Hematopoietic multipotent progenitor cell treated with erythropoietin and hydrocortisone succinate and interleukin-3 and kit ligand, for 17 days (in vitro differentiated cells): ENCODE measurements around the gene RPA4.
"Not testable (repeated sequence)": the region's sequence is repeated elsewhere in the genome, so short reads cannot be mapped to it uniquely, and the experiment has no call there.

ENCODE experiments used
- DNase-seq: peaks from one replicate; pipeline ENCODE4 v3.0.0-alpha.2; 2015; ENCODE audit warnings: low spot score

RPA4 gene, protein sequence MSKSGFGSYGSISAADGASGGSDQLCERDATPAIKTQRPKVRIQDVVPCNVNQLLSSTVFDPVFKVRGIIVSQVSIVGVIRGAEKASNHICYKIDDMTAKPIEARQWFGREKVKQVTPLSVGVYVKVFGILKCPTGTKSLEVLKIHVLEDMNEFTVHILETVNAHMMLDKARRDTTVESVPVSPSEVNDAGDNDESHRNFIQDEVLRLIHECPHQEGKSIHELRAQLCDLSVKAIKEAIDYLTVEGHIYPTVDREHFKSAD

DNA sequence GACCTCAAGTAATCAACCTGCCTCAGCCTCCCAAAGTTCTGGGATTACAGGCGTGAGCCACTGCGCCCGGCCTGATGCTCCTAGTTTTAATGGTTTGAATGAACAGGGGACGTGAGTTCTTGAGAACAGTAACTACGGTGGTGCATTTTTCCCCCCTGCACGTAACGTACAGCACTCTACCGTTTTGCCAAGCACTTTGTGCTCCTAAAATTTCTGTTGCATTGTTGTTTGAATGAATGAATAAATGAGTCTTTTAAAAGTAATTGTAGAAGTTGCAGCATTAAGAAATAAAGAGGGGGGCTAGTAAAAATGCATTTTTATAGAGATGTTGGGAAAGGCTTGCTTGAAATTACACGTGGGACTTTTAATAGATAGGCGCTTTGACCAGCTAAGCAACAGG lies at the start of gene RPA4:
TSS of gene RPA4 (plus strand) at position 301 of the 400 bp plus-strand sequence. CDS start 403 bp downstream, outside the sequence.
- no peak for DNase-seq

DNA sequence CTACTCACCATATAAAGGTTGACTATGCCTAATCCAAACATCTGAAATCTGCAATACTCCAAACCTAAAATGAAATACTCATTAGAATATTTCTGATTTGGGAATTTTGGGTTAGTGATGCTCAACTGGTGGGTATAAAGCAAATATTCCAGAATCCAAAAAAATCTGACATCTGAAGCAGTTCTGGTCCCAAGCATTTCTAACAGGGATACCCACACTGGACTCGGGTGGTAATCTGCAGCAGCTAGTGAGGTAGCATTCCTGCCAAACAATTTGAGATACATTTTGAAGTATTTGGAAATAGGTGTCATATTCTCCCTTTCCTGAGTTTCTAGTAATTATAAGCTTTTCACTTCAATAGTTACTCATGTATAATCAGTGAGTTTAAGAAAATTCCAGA lies 49.6 kb upstream of the RPA4 start:
- DNase-seq = no peak

DNA sequence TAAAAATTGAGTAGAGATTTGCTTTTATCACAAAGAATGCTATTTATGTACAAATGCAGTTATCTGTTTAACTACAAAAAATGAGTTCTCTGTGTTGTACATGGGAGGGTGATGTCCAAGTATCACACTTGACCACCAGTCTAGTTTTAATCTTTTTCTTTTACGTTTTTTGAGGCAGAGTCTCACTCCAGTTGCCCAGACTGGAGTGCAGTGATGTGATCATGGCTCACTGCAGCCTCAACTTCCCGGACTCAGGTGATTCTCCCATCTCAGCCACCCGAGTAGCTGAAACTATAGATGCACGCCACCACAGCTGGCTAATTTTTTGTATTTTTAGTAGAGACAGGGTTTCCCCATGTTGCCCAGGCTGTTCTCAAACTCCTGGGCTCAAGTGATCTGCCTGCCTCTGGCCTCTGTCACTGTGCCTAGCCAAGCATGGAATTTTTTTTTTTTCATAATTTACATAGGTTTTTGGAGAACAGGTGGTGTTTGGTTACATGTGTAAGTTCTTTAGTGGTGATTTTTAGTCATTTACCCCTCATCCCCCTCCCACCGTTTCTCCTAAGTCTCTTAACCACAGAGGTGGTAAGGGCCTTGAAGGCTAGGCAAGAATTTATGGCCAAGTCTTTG lies 47.9 kb upstream of the RPA4 start:
- DNase-seq = no peak

GRCh38 chrX:96837808-96838207 lies 45.9 kb upstream of the RPA4 start:
- DNase-seq = no peak

DNA sequence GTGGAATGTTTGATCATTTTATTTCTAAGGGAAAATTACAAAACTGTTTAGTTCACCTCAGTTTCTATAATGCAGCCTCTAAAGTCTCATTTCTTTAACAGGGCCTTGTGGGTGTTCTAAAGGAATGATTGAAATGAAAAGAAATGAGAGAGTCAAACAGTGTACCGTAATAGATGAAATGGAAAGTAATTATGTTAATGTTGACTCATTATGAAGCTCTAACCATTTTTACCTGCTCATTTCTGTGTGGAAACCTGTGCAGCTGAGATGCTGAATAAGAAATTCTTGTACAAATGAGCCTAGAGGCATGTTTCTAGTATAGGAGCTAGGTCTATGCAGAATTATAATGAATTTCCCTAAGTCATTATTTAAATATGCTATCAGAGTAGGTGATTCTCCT lies 45.2 kb upstream of the RPA4 start:
- DNase-seq = no peak

- no peak for DNase-seq
Observed at GRCh38 chrX:96841325-96841724, 42.4 kb upstream of the RPA4 start.

DNA sequence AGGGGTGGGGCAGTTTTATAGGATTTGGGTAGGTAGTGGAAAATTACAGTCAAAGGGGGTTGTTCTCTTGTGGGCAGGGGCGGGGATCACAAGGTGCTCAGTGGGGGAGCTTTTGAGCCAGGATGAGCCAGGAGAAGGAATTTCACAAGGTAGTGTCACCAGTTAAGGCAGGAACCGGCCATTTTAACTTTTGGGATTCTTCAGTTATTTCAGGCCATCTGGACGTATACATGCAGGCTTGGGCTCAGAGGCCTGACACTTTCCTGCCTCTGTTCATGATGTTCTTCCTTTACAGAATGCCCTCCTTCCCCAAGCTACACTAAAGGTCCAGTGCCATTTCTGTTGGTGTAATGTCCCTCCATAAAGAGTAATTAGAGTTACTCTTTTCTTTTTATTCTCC lies 41.8 kb upstream of the RPA4 start:
- not testable (repeated sequence) for DNase-seq

- no peak for DNase-seq
Observed at GRCh38 chrX:96843566-96843965, 40.1 kb upstream of the RPA4 start.

DNA sequence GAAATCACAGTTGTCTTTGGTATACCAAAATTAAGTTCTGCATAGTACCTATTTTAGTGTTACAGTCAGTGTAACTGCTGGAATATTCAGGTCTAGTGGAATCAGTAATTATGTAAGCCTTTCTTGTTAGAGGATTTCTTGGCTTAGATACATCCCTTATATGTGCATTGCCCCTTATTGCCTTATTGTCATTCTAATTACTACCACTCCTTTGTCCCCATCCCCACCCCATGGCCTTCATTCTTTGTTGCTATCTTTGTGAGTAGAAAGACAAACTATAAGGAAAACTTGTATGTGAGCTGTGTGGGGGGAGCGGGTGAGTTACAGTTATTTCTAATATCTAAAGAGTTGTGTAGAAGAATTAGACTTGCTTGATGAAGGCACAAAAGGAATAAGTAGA lies 36.9 kb upstream of the RPA4 start:
- no peak for DNase-seq

GRCh38 chrX:96859422-96859821 lies 24.3 kb upstream of the RPA4 start:
- DNase-seq = not testable (repeated sequence)

DNA sequence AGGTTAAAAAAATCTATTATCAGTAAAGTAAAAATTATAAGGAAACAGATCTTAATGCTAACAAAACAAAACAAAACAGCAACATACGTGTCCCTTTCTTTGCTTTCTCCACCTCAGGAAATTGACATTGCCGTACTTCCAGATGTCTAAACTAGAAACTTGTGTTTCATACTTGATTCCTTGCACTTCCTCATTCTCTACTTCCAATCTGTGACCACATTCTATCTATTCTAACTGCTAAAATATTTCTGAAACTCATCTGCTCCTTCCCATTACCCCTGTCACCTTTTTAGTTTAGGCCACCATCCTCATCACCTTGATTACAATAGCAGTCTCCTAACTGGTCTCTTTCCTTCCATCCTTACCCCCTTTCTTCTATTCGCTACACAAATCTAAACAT lies 22.5 kb upstream of the RPA4 start:
- no peak for DNase-seq

DNA sequence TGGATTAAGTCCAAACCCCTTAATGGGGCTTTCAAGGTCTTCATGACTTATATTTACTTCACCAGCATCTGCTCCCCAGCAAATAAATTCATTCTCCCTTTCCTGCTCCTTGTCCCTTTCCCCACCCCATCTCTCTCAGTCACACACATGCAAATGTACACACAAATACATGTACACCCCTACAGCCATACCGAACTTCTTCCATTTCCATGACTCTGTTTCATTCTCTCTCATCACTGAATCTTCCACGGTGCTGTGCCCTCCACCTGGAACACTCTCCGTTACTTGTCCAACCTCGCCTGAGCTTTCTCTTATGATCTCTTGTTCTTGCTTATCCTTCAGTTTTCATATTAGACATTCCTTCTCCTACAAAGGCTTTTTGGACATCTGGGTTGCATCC lies 22.0 kb upstream of the RPA4 start:
- no peak for DNase-seq

GRCh38 chrX:96884027-96884426 lies 319 bp downstream of the RPA4 start:
- DNase-seq = no peak

DNA sequence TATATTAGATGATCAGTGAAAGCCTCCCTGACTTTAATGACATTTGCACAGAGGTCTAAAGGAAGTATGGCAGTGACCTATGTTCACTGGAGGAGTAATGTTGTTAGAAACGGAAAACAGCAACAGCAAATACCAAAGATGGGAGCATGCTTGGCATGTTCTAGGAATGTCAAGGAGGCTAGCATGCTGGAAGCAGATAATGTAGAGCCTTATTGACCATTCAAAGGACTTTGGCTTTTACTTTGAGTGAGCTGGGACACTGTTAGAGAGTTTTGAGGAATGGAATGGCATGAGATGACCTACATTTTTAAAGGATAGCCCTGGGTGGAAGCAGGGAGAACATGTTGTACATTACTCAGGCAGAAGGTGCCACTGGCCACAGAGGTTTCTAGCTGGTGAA lies 6.0 kb downstream of the RPA4 start:
- DNase-seq = no peak

DNA sequence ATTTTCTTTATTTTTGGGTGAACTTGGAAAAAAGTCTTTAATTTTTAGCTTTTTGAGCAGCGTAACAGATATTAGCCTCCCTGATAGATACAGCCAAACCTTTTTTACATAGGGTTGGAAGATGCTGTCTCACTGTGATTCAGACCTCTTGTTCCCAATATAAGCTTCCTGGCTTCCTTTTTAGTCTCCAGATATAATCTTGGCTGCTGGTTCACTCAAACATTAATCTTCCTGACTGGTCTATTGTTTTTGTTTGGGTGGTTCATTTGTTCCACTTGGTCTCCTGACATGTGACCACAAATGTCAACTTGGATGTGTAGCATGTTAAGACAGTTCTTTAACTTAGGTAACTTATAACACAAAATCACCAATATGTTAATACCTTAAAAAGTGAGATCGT lies 23.0 kb downstream of the RPA4 start:
- DNase-seq = no peak

DNA sequence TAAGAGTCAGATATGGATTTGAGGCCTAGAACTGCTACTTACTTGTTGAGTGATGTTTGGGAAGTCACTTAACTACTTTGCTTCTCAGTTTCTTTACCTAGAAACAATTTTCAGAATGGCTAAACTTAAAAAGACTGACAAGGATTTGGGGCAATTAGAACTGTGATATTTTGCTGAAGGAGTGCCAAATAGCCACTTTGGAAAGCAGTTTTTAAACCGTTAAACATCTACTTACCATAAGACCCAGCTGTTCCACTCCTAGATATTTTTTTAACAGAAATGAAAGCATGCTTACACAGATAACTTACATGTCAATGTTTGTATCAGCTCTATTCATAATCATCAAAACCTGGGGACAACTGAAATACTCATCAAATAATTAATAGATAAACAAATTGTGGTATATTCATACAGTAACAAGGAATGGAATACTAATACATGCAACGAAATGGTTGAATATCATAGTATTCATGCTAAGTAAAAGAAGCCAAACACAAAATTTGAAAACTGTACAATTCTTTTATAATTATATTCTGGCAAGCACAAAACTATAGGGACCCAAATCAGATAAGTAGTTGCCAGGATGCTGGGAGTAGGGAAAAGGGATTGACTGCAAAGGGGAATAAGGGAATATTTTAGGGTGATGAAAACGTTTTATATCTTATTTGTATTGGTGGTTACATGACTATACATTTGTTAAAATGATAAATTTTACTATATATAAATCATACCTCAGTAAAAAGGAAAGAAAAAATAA lies 24.0 kb downstream of the RPA4 start:
- no peak for DNase-seq

GRCh38 chrX:96909291-96909690 lies 25.6 kb downstream of the RPA4 start:
- no peak for DNase-seq

DNA sequence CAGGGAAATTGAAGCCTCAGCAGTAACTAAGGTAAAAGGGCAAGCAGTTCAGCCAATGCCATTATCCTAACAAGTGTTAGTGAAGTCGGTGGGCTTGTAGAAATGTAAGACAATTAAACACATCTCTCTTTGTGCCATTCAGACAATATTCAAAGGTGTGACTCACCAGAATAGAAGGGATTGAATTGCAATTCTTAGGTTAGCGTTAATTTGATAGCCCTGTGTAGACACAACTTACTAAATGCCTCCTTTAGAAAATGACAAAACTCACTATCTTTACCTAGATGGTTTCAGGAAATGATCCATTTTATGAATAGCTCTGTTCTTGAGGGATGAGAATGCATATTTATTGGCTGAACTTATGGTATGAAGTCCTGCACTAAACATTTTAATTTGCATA lies 35.2 kb downstream of the RPA4 start:
- DNase-seq = no peak

DNA sequence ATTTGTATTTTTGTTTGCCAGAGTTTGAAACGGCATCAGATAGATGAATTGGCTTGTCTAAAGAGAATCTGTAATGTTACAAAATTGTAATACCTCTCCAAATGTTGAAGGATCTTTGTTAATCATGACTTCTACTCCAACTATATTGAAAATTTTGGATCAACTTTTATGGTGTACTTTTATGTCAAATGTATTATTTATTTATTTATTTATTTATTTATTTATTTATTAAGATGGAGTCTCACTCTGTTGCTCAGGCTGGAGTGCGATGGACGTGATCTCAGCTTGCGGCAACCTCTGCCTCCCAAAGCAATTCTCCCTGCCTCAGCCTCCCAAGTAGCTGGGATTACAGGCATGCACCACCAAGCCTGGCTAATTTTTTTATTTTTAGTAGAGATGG lies 36.0 kb downstream of the RPA4 start:
- no peak for DNase-seq

DNA sequence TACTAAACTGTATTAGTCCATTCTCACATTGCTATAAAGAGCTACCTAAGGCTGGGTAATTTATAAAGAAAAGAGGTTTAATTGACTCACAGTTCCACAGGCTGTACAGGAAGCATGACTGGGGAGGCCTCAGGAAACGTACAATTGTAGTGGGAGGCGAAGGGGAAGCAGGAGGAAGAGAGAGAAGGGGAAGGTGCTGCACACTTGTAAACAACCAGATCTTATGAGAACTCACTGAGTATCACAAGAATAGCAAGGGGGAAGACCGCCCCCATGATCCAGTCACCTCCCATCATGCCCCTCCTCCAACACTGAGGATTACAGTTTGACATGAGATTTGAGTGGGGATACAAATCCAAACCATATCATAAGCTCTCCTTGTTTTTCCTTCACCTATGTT lies 40.9 kb downstream of the RPA4 start:
- no peak for DNase-seq

DNA sequence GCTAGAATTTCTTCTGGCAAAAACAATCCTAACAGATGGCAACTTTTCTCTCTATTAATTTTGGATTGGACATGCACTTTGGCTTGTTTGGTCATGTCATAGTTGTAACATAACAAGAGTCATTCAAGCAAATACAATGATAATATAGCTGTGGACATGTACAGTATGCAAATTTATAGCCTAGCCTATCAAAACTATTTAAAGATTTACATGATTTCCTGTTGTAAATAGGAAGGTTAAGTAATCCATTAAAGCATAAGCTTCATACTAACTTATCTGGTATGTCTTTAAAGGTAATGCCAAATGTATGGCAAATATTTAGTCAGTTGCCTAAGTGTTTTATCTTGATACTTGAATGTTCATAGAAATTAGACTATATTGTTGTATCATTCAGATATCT lies 45.3 kb downstream of the RPA4 start:
- no peak for DNase-seq
